Stimulated activated CD4-positive, alpha-beta T cell treated with anti-CD3 and anti-CD28 coated beads, Interleukin-1b, Interleukin-23, amount 100 ng/mL, for 48 hours (primary cell): ENCODE data around the gene CDC34.

Experiments
- DNase-seq: peaks from one replicate; pipeline ENCODE4 v3.0.0-alpha.2; 2020

Gene CDC34

GRCh38 chr19:589693-590395, 58.3 kb downstream of the CDC34 start, which contains the start of gene HCN2:
TSS of gene HCN2 (plus strand) at chr19:589881. CDS start at chr19:589946, 65 bp downstream.
- no peak for DNase-seq

- DNase-seq = no peak
Measured at GRCh38 chr19:590396-590745, 58.8 kb downstream of the CDC34 start.

- no peak for DNase-seq
Measured at GRCh38 chr19:590750-591098, 59.2 kb downstream of the CDC34 start.

- no peak for DNase-seq
Measured at GRCh38 chr19:591099-591958, 59.8 kb downstream of the CDC34 start.
